Natural killer cell treated with Interleukin-12 subunit alpha and Interleukin-12 subunit beta and Interleukin-15 and Interleukin-18, amount 100 ng/mL, for 72 hours (primary cell): ENCODE data around the gene RPL18. TPM values are rescaled to one million over a fixed set of nuclear protein-coding genes. Genes with fewer than 3 reads are reported as not detected.
"Not testable (repeated sequence)": the region's sequence is repeated elsewhere in the genome, so short reads cannot be mapped to it uniquely, and the experiment has no call there.

Experiments used
- ATAC-seq, 2 donors: fragments of 150-1000 bp; cut with Tn5 transposase in 1 of 2; sonication (Bioruptor Pico), chemical (Tn5 transposase) in 1 of 2; 2 replicates each; pipeline ENCODE4 v1.10.0; 2021
- DNase-seq: peaks from one replicate; pipeline ENCODE4 v3.0.0; 2022; ENCODE audit warnings: low spot score
- H3K27ac Mint-ChIP-seq, 2 donors: 1 replicate in 1 of 2; 2 replicates in 1 of 2; pipeline ENCODE4 v1.8.0; 2022; ENCODE audit warnings: mixed read lengths in 2 of 2, mild to moderate bottlenecking in 1 of 2, moderate library complexity in 1 of 2
- H3K27me3 Mint-ChIP-seq, 2 donors: 1 replicate in 1 of 2; 2 replicates in 1 of 2; pipeline ENCODE4 v1.8.0; 2022; ENCODE audit warnings: mixed read lengths in 2 of 2
- H3K36me3 Mint-ChIP-seq: one replicate; pipeline ENCODE4 v1.8.0; 2022; ENCODE audit warnings: mixed read lengths
- H3K4me1 Mint-ChIP-seq, 2 donors: 1 replicate in 1 of 2; 2 replicates in 1 of 2; pipeline ENCODE4 v1.8.0; 2022; ENCODE audit warnings: low read depth in 2 of 2, mixed read lengths in 2 of 2, mild to moderate bottlenecking in 1 of 2
- H3K4me3 Mint-ChIP-seq: one replicate; pipeline ENCODE4 v1.8.0; 2022; ENCODE audit warnings: mixed read lengths
- H3K9me3 Mint-ChIP-seq: 2 replicates; pipeline ENCODE4 v1.8.0; 2022; ENCODE audit warnings: mixed read lengths
- total RNA-seq, 2 donors: library from RNA; stranded (reverse); gene quantifications; one replicate each; pipeline ENCODE4 v1.2.3, GENCODE V29; 2022

Gene RPL18
- 1,000 to 10,000 TPM; 1,029 to 1,552 TPM for total RNA-seq

- peaks cover 3% of the 10 kb centered on the region for H3K9me3 Mint-ChIP-seq
- peaks cover 19% of the 10 kb centered on the region for H3K36me3 Mint-ChIP-seq
- peaks cover 47 to 50% of the 10 kb centered on the region in 2 donors for H3K4me1 Mint-ChIP-seq
- peak within 1 kb of the TSS; percentile 96 for H3K4me3 Mint-ChIP-seq
- H3K27me3 Mint-ChIP-seq = no peaks in the 10 kb centered on the region
- DNase-seq = peak; percentile 98
- H3K27ac Mint-ChIP-seq = peak within 1 kb of the TSS; percentile 97 to 99
- ATAC-seq = peak; percentile 91 to 94
Measured at GRCh38 chr19:48618916-48619691, at the start of gene RPL18, which contains the start of gene SPHK2. TSS of gene RPL18 (minus strand) at chr19:48619178. CDS start at chr19:48619143, 35 bp downstream. TSS of gene SPHK2 (plus strand) at chr19:48619506. CDS start at chr19:48620515, 1,009 bp downstream.

DNA sequence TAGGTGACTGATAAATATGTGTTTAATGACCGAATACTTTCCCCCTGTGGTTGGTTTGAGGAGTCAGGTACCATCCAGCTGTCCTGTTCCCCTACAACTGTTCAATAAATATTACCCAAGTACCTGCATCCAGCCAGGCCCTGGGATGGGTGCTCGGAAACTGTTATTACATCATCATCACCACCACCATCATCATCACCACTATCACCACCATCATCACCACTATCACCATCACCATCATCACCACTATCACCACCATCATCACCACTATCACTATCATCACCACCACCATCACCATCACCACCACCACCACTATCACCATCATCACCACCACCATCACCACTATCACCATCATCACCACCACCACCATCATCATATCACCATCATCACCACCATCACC is 49.8 kb upstream of the RPL18 start:
- Mint-ChIP-seq H3K27ac (no peak overlapping the region), H3K4me3 (peak overlapping the region; percentile 1)

GRCh38 chr19:48668332-48668731 is 49.4 kb upstream of the RPL18 start:
- H3K27me3 Mint-ChIP-seq = no peaks in the 10 kb centered on the region
- H3K27ac Mint-ChIP-seq = no peak overlapping the region
- no peak for ATAC-seq
- no peaks in the 10 kb centered on the region for H3K9me3 Mint-ChIP-seq
- DNase-seq = no peak
- H3K4me1 Mint-ChIP-seq = peaks cover 0 to 8% of the 10 kb centered on the region in 2 donors
- no peak overlapping the region for H3K4me3 Mint-ChIP-seq
- H3K36me3 Mint-ChIP-seq = no peaks in the 10 kb centered on the region

More for the DNA sequence above, 49.8 kb upstream of the RPL18 start:
- Mint-ChIP-seq H3K4me1 (peaks cover 0 to 8% of the 10 kb centered on the region in 2 donors), H3K27me3 (no peaks in the 10 kb centered on the region), H3K36me3 (no peaks in the 10 kb centered on the region), H3K9me3 (no peaks in the 10 kb centered on the region)
- ATAC-seq (no peak), DNase-seq (no peak)

- ATAC-seq (no peak), DNase-seq (no peak)
- H3K27me3 Mint-ChIP-seq = no peaks in the 10 kb centered on the region
- no peaks in the 10 kb centered on the region for H3K9me3 Mint-ChIP-seq
- H3K27ac Mint-ChIP-seq = no peak overlapping the region
- H3K36me3 Mint-ChIP-seq = no peaks in the 10 kb centered on the region
- peaks cover 6 to 13% of the 10 kb centered on the region in 2 donors for H3K4me1 Mint-ChIP-seq
- no peak overlapping the region for H3K4me3 Mint-ChIP-seq
Measured at GRCh38 chr19:48665786-48666185, 46.8 kb upstream of the RPL18 start.

DNA sequence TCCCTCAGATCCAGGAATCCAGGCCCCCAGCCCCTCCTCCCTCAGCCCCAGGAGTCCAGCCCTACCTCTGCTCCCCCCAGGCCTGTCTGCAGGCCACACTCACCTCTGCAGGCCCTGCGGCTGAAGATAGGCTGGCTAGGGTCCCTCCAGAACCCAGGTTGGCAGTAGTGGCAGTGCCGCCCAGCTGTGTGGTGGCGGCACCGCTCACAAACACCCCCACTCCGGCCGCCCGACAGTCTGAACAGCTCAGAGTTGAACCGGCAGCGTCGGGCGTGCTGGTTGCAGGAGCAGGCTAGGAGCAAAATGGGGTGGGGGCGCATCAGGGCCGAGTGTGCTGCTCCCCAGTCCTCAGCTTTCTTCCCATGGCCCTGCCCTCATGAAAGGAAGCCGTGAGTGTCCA is 45.5 kb upstream of the RPL18 start:
- H3K27me3 Mint-ChIP-seq = no peaks in the 10 kb centered on the region
- no peaks in the 10 kb centered on the region for H3K36me3 Mint-ChIP-seq
- no peak overlapping the region for H3K27ac Mint-ChIP-seq

GRCh38 chr19:48663667-48664066 is 44.7 kb upstream of the RPL18 start:
- Mint-ChIP-seq H3K27me3 (no peaks in the 10 kb centered on the region), H3K9me3 (no peaks in the 10 kb centered on the region), H3K36me3 (no peaks in the 10 kb centered on the region), H3K4me3 (no peak overlapping the region), H3K4me1 (peaks cover 7 to 8% of the 10 kb centered on the region in 2 donors), H3K27ac (no peak overlapping the region)
- DNase-seq (no peak), ATAC-seq (no peak)

More for the DNA sequence above, 45.5 kb upstream of the RPL18 start:
- Mint-ChIP-seq H3K9me3 (no peaks in the 10 kb centered on the region), H3K4me1 (peaks cover 7 to 11% of the 10 kb centered on the region in 2 donors), H3K4me3 (no peak overlapping the region)
- ATAC-seq (no peak), DNase-seq (no peak)

- H3K36me3 Mint-ChIP-seq = no peaks in the 10 kb centered on the region
- ATAC-seq (no peak), DNase-seq (no peak)
- H3K4me1 Mint-ChIP-seq = peaks cover 7% of the 10 kb centered on the region in 2 donors
- H3K27ac Mint-ChIP-seq = no peak overlapping the region
- no peaks in the 10 kb centered on the region for H3K9me3 Mint-ChIP-seq
- no peak overlapping the region for H3K4me3 Mint-ChIP-seq
- H3K27me3 Mint-ChIP-seq = no peaks in the 10 kb centered on the region
Measured at GRCh38 chr19:48661711-48662090, 42.7 kb upstream of the RPL18 start.

DNA sequence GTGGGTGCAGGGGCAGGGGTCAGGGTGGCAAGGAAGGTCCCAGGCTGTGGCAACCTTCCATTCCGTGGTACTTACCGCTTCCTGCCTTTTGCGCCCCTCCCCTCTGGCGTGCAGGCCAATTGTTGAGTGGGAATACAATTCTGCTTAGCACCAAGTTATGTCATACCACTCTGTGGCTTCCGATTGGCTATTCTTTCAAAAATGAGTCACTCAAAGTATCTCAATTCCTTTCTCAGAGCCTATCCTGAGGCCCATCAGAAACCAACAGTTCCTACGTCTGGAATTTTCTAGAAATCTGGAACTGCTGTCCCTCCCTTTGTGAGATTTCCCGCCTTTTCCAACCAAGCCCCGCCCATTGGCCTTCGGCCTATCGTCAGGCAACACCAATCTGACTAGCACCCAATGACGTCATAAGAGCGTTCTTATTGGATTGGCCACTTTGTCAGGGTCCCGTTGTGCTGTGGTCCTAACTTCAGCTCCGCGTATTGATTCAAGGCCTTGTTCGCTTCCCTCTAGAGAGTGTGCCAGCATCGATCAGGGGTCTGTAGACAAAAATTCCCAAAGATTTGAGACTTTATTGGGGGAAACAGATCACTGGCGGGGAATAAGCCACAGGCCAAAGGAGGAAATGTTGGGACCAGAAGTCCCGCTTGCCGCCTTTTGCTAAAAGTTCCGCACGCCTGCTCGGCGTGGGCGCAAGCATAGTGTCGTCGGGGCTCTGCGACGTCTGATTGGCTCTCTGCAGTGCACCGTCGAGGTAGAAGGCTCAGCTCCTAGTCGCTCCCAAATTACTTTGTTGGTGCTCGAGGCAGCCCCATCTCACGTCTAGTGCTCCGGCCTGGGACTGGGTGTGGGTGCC is 42.1 kb upstream of the RPL18 start:
- DNase-seq (peak; percentile 83), ATAC-seq (peak; percentile 93 to 95)
- Mint-ChIP-seq H3K4me1 (peaks cover 7% of the 10 kb centered on the region in 2 donors), H3K27me3 (no peaks in the 10 kb centered on the region), H3K4me3 (peak overlapping the region; percentile 82), H3K9me3 (no peaks in the 10 kb centered on the region), H3K27ac (peak overlapping the region; percentile 84 to 92), H3K36me3 (no peaks in the 10 kb centered on the region)

- DNase-seq (no peak), ATAC-seq (no peak)
- Mint-ChIP-seq H3K27ac (no peak overlapping the region), H3K36me3 (no peaks in the 10 kb centered on the region), H3K9me3 (no peaks in the 10 kb centered on the region), H3K4me1 (peaks cover 7% of the 10 kb centered on the region in 2 donors), H3K4me3 (no peak overlapping the region), H3K27me3 (no peaks in the 10 kb centered on the region)
Measured at GRCh38 chr19:48659768-48660167, 40.8 kb upstream of the RPL18 start.

- DNase-seq (no peak), ATAC-seq (no peak)
- H3K27me3 Mint-ChIP-seq = no peaks in the 10 kb centered on the region
- no peaks in the 10 kb centered on the region for H3K9me3 Mint-ChIP-seq
- no peak overlapping the region for H3K4me3 Mint-ChIP-seq
- peaks cover 7% of the 10 kb centered on the region in 2 donors for H3K4me1 Mint-ChIP-seq
- H3K36me3 Mint-ChIP-seq = no peaks in the 10 kb centered on the region
- no peak overlapping the region for H3K27ac Mint-ChIP-seq
Measured at GRCh38 chr19:48658483-48658882, 39.5 kb upstream of the RPL18 start.

GRCh38 chr19:48657828-48658227 is 38.9 kb upstream of the RPL18 start:
- not testable (repeated sequence) for H3K9me3 Mint-ChIP-seq, H3K27me3 Mint-ChIP-seq

GRCh38 chr19:48656840-48657474 is 38.0 kb upstream of the RPL18 start:
- Mint-ChIP-seq H3K27me3 (no peaks in the 10 kb centered on the region), H3K27ac (no peak overlapping the region), H3K9me3 (no peaks in the 10 kb centered on the region), H3K36me3 (no peaks in the 10 kb centered on the region), H3K4me1 (peaks cover 9 to 12% of the 10 kb centered on the region in 2 donors), H3K4me3 (no peak overlapping the region)
- no peak for DNase-seq
- no peak for ATAC-seq

More at GRCh38 chr19:48657828-48658227, 38.9 kb upstream of the RPL18 start:
- not testable (repeated sequence) for H3K27ac Mint-ChIP-seq, ATAC-seq, DNase-seq, H3K36me3 Mint-ChIP-seq, H3K4me1 Mint-ChIP-seq, H3K4me3 Mint-ChIP-seq

DNA sequence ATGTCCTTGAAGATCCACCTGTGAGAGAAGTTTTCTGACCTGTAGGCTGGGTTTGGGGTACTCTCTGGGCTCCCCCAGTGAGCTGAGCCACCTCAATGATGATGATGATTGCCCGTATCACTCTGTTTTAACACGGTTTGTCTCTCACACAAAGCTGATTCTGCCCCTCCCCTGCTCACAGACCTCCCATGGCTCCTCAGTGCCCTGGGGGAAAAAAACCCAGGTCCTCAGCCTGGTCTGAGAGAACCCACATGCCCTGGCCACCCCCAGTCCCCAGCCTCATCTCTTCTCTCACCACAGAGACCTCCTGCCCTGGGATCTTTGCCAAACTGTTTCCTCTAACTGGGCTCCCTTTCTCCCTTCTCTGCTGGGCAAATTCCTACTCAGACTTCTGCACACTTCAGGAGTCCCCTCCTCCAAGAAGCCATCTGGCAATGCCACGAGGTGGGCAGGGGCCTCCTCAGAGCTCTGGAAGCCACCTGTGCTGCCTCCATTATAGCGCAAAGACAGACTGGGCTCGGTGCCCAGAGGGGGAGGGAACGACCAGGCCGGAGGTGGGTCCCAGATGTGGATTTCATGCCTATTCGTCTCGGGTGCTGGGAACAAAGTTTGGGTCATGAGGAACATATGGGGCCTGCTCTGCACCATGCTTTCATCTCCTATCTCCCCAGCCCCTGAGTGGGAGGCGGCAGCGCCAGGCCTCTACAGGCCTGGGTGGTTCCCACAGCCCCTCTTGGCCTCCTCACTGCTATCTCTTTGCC is 35.5 kb upstream of the RPL18 start:
- Mint-ChIP-seq H3K4me3 (no peak overlapping the region), H3K27me3 (no peaks in the 10 kb centered on the region), H3K4me1 (peaks cover 5% of the 10 kb centered on the region in 2 donors), H3K27ac (peak overlapping the region; percentile 14 to 52), H3K9me3 (no peaks in the 10 kb centered on the region), H3K36me3 (no peaks in the 10 kb centered on the region)
- ATAC-seq (no peak), DNase-seq (no peak)
